ENCODE measurements around the gene UFD1. TPM values are rescaled to one million over a fixed set of nuclear protein-coding genes. Genes with fewer than 3 reads are reported as not detected.

The UFD1 gene
- total and polyA plus RNA-seq, 4 donors, result 23.1 to 111 (median 70.0) TPM

GRCh38 chr22:19515654-19516377, 36.8 kb upstream of the UFD1 start:
- no peaks in the 10 kb centered on the region for H3K9me3 ChIP-seq (ENCODE audit: control insufficient read depth in 4 of 4, insufficient read depth in 3 of 4, low read length in 3 of 4)
- H3K36me3 ChIP-seq (ENCODE audit: control insufficient read depth in 4 of 4, insufficient read depth in 4 of 4, low read length in 4 of 4), result no peaks in the 10 kb centered on the region
- TF ChIP-seq CTCF (IDR thresholded peaks at IDR 0.05; ENCODE audit: control extremely low read depth, extremely low read depth), result no peak
- no peak overlapping the region for H3K4me3 ChIP-seq
- no peak for ATAC-seq (ENCODE audit: insufficient read depth, low FRiP score)
- WGBS, 2 donors, result 94 to 96% methylated on average over 12 of the region's 12 CpGs
- no peak for DNase-seq
- H3K9ac ChIP-seq (ENCODE audit: insufficient read depth in 1 of 2, low read length in 2 of 2), result no peak overlapping the region
- H3K27me3 ChIP-seq (ENCODE audit: control insufficient read depth in 3 of 3, insufficient read depth in 3 of 3, low read length in 2 of 3), result no peaks in the 10 kb centered on the region
- H3K4me1 ChIP-seq (ENCODE audit: control insufficient read depth in 5 of 5, insufficient read depth in 5 of 5, low read length in 5 of 5), result no peaks in the 10 kb centered on the region
- H3K27ac ChIP-seq (ENCODE audit: low read depth in 1 of 2, low read length in 1 of 2), result no peak overlapping the region

GRCh38 chr22:19514831-19515565, 36.0 kb upstream of the UFD1 start:
- TF ChIP-seq CTCF (IDR thresholded peaks at IDR 0.05; ENCODE audit: control extremely low read depth, extremely low read depth), result no peak
- WGBS, 2 donors, result 90 to 92% methylated on average over 14 of the region's 14 CpGs
- Histone ChIP-seq H3K4me1 (ENCODE audit: control insufficient read depth in 5 of 5, insufficient read depth in 5 of 5, low read length in 5 of 5) (no peaks in the 10 kb centered on the region), H3K9ac (ENCODE audit: insufficient read depth in 1 of 2, low read length in 2 of 2) (no peak overlapping the region), H3K27ac (ENCODE audit: low read depth in 1 of 2, low read length in 1 of 2) (no peak overlapping the region), H3K9me3 (ENCODE audit: control insufficient read depth in 4 of 4, insufficient read depth in 3 of 4, low read length in 3 of 4) (no peaks in the 10 kb centered on the region), H3K27me3 (ENCODE audit: control insufficient read depth in 3 of 3, insufficient read depth in 3 of 3, low read length in 2 of 3) (no peaks in the 10 kb centered on the region), H3K36me3 (ENCODE audit: control insufficient read depth in 4 of 4, insufficient read depth in 4 of 4, low read length in 4 of 4) (no peaks in the 10 kb centered on the region), H3K4me3 (no peak overlapping the region)
- ATAC-seq (ENCODE audit: insufficient read depth, low FRiP score) (no peak), DNase-seq (no peak)

- no peak for DNase-seq
- WGBS, 2 donors, result 49 to 75% methylated on average over 2 of the region's 2 CpGs
- no peaks in the 10 kb centered on the region for H3K27me3 ChIP-seq (ENCODE audit: control insufficient read depth in 3 of 3, insufficient read depth in 3 of 3, low read length in 2 of 3)
- H3K27ac ChIP-seq (ENCODE audit: low read depth in 1 of 2, low read length in 1 of 2), result no peak overlapping the region
- ATAC-seq (ENCODE audit: insufficient read depth, low FRiP score), result no peak
- no peaks in the 10 kb centered on the region for H3K36me3 ChIP-seq (ENCODE audit: control insufficient read depth in 4 of 4, insufficient read depth in 4 of 4, low read length in 4 of 4)
- no peak overlapping the region for H3K9ac ChIP-seq (ENCODE audit: insufficient read depth in 1 of 2, low read length in 2 of 2)
- H3K9me3 ChIP-seq (ENCODE audit: control insufficient read depth in 4 of 4, insufficient read depth in 3 of 4, low read length in 3 of 4), result no peaks in the 10 kb centered on the region
- no peak overlapping the region for H3K4me3 ChIP-seq
- no peak for TF ChIP-seq CTCF (IDR thresholded peaks at IDR 0.05; ENCODE audit: control extremely low read depth, extremely low read depth)
- no peaks in the 10 kb centered on the region for H3K4me1 ChIP-seq (ENCODE audit: control insufficient read depth in 5 of 5, insufficient read depth in 5 of 5, low read length in 5 of 5)
Observed at GRCh38 chr22:19513823-19514222, 34.8 kb upstream of the UFD1 start.
